Sciatic nerve (tissue), 2 donors: ENCODE measurements around the gene KRTAP10-12. TPM values are rescaled to one million over a fixed set of nuclear protein-coding genes. Genes with fewer than 3 reads are reported as not detected.

ENCODE experiments used
- ATAC-seq: fragments of 200-7000 bp; cut with Tn5 transposase; one replicate; pipeline ENCODE4 v1.9.1; 2020; ENCODE audit warnings: mild to moderate bottlenecking, moderate library complexity
- DNase-seq: peaks from one replicate; pipeline ENCODE4 v3.0.0-alpha.2; 2020; ENCODE audit warnings: low spot score
- intact Hi-C: fragments of 100-400 bp; cut with DNase I; formaldehyde crosslinking; loops from one replicate; pipeline ENCODE4 v1.14.2; 2022
- total RNA-seq: library from RNA; stranded (reverse); fragmentation: NEBNext Ultra II Directional; extraction: Animal tissue kit (Norgen Biotek cat#: 25700); gene quantifications from one replicate; pipeline ENCODE4 v1.2.1, GENCODE V29; 2021
- donor health status: DM: no; HTN: no; CAD: no.
- donor health status: DM: no; HTN: no; CAD: no.

KRTAP10-12 gene
- total RNA-seq, 1 donor from 2014 or later, result not detected

- intact Hi-C loops, result no loop called here
- ATAC-seq (no peak), DNase-seq (peak; percentile 38)
Measured at GRCh38 chr21:44723177-44724131, 26.5 kb downstream of the KRTAP10-12 start.

- intact Hi-C loops, result no loop called here
- peak; percentile 14 for DNase-seq
- ATAC-seq, result no peak
Measured at GRCh38 chr21:44724196-44724595, 27.2 kb downstream of the KRTAP10-12 start.

GRCh38 chr21:44724926-44725325 lies 28.0 kb downstream of the KRTAP10-12 start:
- ATAC-seq (no peak), DNase-seq (peak; percentile 27)
- intact Hi-C loops, result no loop called here

- peak; percentile 27 for DNase-seq
- no peak for ATAC-seq
- intact Hi-C loops, result no loop called here
Measured at GRCh38 chr21:44726826-44727225, 29.9 kb downstream of the KRTAP10-12 start.

- ATAC-seq, result no peak
- DNase-seq, result peak; percentile 31
- intact Hi-C loops, result no loop called here
Measured at GRCh38 chr21:44727321-44727720, 30.3 kb downstream of the KRTAP10-12 start.

GRCh38 chr21:44727757-44728156 lies 30.8 kb downstream of the KRTAP10-12 start:
- ATAC-seq, result no peak
- peak; percentile 33 for DNase-seq
- intact Hi-C loops, result no loop called here

- DNase-seq (peak; percentile 22), ATAC-seq (no peak)
- intact Hi-C loops, result no loop called here
Measured at GRCh38 chr21:44728716-44729115, 31.7 kb downstream of the KRTAP10-12 start.

GRCh38 chr21:44729336-44730027 lies 32.5 kb downstream of the KRTAP10-12 start:
- ATAC-seq (no peak), DNase-seq (peak; percentile 43)
- intact Hi-C loops, result no loop called here

GRCh38 chr21:44730028-44730395 lies 33.0 kb downstream of the KRTAP10-12 start:
- no peak for ATAC-seq

GRCh38 chr21:44730951-44731579 lies 34.1 kb downstream of the KRTAP10-12 start:
- intact Hi-C loops, result no loop called here
- no peak for DNase-seq
- no peak for ATAC-seq

More at GRCh38 chr21:44730028-44730395, 33.0 kb downstream of the KRTAP10-12 start:
- intact Hi-C loops, result no loop called here
- peak; percentile 9 for DNase-seq

- DNase-seq (peak; percentile 14), ATAC-seq (no peak)
- intact Hi-C loops, result no loop called here
Measured at GRCh38 chr21:44732263-44732662, 35.3 kb downstream of the KRTAP10-12 start.

- ATAC-seq (no peak), DNase-seq (peak; percentile 18)
- intact Hi-C loops, result no loop called here
Measured at GRCh38 chr21:44732956-44733355, 36.0 kb downstream of the KRTAP10-12 start.

GRCh38 chr21:44734026-44734745 lies 37.2 kb downstream of the KRTAP10-12 start:
- peak; percentile 24 for ATAC-seq
- intact Hi-C loops, result no loop called here
- DNase-seq, result peak; percentile 34

GRCh38 chr21:44734841-44735240 lies 37.9 kb downstream of the KRTAP10-12 start:
- intact Hi-C loops, result loop anchor here (5.0 kb wide), 1 partner anchor 597 kb away; no protein-coding TSS in a partner anchor
- DNase-seq (peak; percentile 48), ATAC-seq (no peak)

GRCh38 chr21:44735821-44736220 lies 38.8 kb downstream of the KRTAP10-12 start:
- intact Hi-C loops, result loop anchor here (5.0 kb wide), 1 partner anchor 596 kb away; no protein-coding TSS in a partner anchor
- DNase-seq (peak; percentile 27), ATAC-seq (no peak)

- intact Hi-C loops, result loop anchor here (5.0 kb wide), 1 partner anchor 596 kb away; no protein-coding TSS in a partner anchor
- ATAC-seq (no peak), DNase-seq (peak; percentile 41)
Measured at GRCh38 chr21:44736291-44737004, 39.5 kb downstream of the KRTAP10-12 start.

- DNase-seq, result no peak
- intact Hi-C loops, result loop anchor here (5.0 kb wide), 1 partner anchor 594 kb away; no protein-coding TSS in a partner anchor
- ATAC-seq, result no peak
Measured at GRCh38 chr21:44737706-44738354, 40.9 kb downstream of the KRTAP10-12 start.
